Measurements from ENCODE around the gene RAB26. TPM values are rescaled to one million over a fixed set of nuclear protein-coding genes. Genes with fewer than 3 reads are reported as not detected.

RAB26 gene
- total RNA-seq, 2 donors from 2014 or later = 0.80 TPM; not detected in 1

DNA sequence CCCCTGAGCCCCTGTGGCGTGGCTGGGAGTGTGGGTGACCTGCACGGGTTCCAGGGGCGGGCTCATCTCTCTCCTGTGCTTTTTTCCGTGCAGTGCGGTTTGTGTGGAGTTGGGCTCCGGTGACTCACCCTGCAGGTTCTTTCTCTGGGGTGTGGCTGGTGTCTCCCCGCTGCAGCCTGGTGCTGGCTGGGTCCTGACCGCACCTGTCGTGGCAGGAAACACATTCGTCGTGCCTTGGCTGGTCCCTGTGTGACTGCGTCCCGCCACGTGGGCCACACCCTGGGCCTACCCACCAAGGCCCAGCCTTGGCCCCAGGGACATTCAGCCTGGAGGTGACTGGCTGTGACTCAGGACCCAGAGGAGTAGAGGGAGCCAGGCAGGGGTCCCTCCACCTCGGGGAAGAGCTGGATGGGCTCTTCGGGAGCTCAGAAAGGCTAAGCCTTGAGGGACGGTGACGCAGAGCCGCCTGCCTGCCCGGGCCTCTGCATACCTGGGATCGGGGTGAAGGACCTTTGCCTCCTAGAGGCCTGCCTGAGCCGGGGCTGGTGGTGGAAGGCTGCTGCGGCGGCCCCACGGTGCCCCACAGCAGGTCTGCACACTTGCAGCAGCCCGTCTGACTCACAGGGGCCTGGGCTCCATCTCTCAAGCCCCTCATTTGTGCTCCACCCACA lies 14.9 kb downstream of the RAB26 start:
- H3K36me3 Mint-ChIP-seq = peaks cover 0 to 19% of the 10 kb centered on the region in 2 donors
- H3K9me3 Mint-ChIP-seq = no peaks in the 10 kb centered on the region
- no peak overlapping the region for H3K27ac Mint-ChIP-seq
- ATAC-seq (peak in 1 of 2 donors; percentile 52), DNase-seq (ENCODE audit: low spot score in 2 of 2) (no peak)

- ATAC-seq (no peak), DNase-seq (ENCODE audit: low spot score in 2 of 2) (no peak)
- Mint-ChIP-seq H3K9me3 (no peaks in the 10 kb centered on the region), H3K36me3 (peaks cover 0 to 19% of the 10 kb centered on the region in 2 donors), H3K27ac (peak overlapping the region in 1 of 2 donors; percentile 87)
Observed at GRCh38 chr16:2165861-2166260, 17.4 kb downstream of the RAB26 start.

DNA sequence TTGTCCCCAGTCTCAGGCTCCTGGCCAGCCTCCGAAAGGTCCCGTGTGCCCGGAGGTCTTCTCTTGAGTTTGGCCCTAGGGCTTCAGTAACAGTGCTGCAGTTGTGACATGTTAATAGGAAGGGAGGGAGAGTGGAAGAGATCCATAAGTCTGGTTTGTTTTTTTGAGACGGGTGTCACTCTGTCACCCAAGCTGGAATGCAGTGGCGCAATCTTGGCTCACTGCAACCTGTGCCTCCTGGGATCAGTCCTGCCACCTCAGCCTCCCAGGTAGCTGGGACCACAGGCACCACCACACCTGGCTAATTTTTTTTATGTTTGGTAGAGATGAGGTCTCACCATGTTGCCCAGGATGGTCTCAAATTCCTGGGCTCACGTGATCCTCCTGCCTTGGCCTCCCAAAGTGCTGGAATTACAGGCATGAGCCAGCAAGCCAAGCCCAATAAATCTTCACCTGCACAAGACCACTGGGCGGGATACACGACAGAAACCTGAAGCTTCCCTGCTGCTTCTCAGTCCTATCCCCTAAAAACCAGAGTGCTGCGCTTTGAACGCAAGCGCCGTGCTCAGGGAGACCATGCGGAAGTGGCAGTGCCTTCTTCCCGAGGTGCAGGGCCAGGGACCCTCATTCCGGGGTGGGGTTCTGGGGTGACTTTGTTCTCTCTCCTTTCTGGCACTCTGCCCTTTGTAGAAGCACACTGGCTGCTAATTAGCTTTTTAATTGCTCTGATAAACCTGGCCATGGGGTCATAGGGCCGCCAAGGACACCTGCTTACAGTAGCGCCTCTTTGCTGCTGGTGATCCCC lies 18.0 kb downstream of the RAB26 start:
- H3K9me3 Mint-ChIP-seq = no peaks in the 10 kb centered on the region
- DNase-seq (ENCODE audit: low spot score in 2 of 2) (no peak), ATAC-seq (no peak)
- peaks cover 0 to 19% of the 10 kb centered on the region in 2 donors for H3K36me3 Mint-ChIP-seq
- peak overlapping the region in 1 of 2 donors; percentile 87 for H3K27ac Mint-ChIP-seq

GRCh38 chr16:2167068-2167638 lies 18.7 kb downstream of the RAB26 start:
- no peak for ATAC-seq
- peak overlapping the region in 1 of 2 donors; percentile 84 for H3K27ac Mint-ChIP-seq
- no peaks in the 10 kb centered on the region for H3K9me3 Mint-ChIP-seq
- H3K36me3 Mint-ChIP-seq = peaks cover 0 to 19% of the 10 kb centered on the region in 2 donors
- no peak for DNase-seq (ENCODE audit: low spot score in 2 of 2)

GRCh38 chr16:2170080-2170479 lies 21.7 kb downstream of the RAB26 start:
- no peak overlapping the region for H3K27ac Mint-ChIP-seq
- DNase-seq (ENCODE audit: low spot score in 2 of 2) = no peak
- no peaks in the 10 kb centered on the region for H3K9me3 Mint-ChIP-seq
- ATAC-seq = no peak
- H3K36me3 Mint-ChIP-seq = peaks cover 0 to 7% of the 10 kb centered on the region in 2 donors

DNA sequence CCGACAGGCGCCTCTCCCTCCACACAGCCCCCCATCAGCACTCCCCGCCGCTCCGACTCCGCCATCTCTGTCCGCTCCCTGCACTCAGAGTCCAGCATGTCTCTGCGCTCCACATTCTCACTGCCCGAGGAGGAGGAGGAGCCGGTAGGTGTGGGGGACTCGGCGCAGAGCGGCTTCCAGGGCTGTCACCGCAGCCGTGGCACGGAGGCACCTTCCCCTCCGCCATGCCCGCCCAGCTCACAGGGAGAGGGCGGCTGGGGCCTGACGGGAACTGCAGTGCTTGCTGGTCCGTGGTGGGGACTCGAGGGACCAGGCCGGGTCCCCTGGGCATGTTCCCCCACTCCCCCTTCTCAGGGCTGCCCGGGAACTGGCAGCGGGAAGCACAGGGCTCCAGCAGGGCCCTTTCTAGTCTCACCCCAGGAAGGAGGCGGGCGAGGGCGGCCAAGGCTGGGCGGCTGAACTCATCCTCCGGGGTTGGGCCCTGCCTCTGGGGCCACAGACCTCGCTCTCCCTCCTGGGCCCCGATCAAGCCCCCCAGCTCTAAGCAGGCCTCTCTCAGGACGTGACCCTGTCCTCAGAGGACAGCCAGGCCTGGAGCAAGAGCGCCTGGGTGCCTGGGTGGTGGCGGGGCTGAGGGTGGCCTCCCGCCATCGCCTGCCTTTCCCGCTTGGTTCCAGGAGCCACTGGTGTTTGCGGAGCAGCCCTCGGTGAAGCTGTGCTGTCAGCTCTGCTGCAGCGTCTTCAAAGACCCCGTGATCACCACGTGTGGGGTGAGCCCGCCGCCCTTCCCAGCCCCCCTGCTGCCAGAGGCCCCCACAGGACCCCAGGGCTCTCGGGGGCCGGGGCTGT lies 22.4 kb downstream of the RAB26 start:
- no peaks in the 10 kb centered on the region for H3K9me3 Mint-ChIP-seq
- H3K36me3 Mint-ChIP-seq = peaks cover 0 to 5% of the 10 kb centered on the region in 2 donors

DNA sequence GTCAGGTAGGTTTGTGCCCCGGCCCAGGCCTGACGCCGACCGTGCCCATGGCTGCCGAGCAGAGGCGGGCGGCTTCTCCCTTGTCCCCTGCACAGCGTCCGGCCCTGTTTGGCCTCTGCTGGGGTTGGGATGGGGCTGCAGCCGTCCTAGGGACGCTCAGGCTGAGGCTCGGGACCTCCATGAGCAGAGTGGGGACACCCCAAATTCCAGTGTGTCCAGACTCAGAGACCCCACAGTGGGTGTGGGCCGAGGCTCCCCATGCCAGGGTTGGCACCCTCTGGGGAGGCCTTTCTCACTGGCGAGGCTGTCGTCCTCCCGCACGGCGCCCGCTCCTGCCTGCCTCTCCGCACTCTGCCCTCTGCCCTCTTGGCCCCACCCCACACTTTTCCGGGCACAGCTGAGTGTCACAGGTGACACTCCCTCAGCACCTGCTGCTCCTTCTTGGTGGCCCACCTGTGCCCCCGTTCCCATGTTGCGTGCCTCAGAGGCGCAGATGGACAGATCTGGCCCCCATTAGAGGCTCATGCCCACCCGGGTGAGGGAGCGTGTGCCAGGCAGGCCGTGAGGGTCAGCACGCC lies 23.3 kb downstream of the RAB26 start:
- no peak for DNase-seq (ENCODE audit: low spot score in 2 of 2)
- no peak overlapping the region for H3K27ac Mint-ChIP-seq
- ATAC-seq = no peak
- H3K9me3 Mint-ChIP-seq = no peaks in the 10 kb centered on the region
- no peaks in the 10 kb centered on the region for H3K36me3 Mint-ChIP-seq

More for the DNA sequence above, 22.4 kb downstream of the RAB26 start:
- DNase-seq (ENCODE audit: low spot score in 2 of 2) (no peak), ATAC-seq (no peak)
- H3K27ac Mint-ChIP-seq = no peak overlapping the region

DNA sequence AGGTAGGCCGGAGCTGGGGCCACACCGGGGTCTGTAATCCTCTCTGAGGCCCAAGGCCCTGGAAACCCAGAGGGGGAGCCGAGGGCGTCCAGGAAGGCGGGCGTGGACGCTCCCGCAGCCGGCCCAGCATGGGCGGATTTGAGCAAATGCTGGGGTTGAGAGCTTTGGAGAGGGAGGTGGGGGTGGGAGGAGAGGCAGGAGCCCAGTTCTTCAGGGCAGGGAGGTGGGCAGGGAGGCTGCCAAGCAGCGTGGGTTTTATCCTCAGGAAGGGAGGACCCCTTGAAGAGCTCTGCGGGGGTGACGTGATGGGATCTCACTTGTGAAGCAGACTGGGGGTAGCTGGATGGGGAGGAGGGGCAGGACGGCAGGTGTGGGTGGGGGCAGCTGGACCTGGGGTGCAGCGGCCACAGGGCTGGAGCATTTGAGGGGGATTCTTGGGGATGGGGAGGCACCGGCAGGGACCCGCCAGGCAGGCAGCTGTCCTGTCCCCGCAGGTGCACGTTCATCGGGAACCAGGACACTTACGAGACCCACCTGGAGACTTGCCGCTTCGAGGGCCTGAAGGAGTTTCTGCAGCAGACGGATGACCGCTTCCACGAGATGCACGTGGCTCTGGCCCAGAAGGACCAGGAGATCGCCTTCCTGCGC lies 24.4 kb downstream of the RAB26 start:
- H3K27ac Mint-ChIP-seq = no peak overlapping the region
- H3K9me3 Mint-ChIP-seq = no peaks in the 10 kb centered on the region
- DNase-seq (ENCODE audit: low spot score in 2 of 2) = no peak
- ATAC-seq = no peak
- no peaks in the 10 kb centered on the region for H3K36me3 Mint-ChIP-seq

GRCh38 chr16:2173366-2173765 lies 24.9 kb downstream of the RAB26 start:
- DNase-seq (ENCODE audit: low spot score in 2 of 2) (no peak), ATAC-seq (no peak)
- Mint-ChIP-seq H3K9me3 (no peaks in the 10 kb centered on the region), H3K27ac (no peak overlapping the region), H3K36me3 (no peaks in the 10 kb centered on the region)

DNA sequence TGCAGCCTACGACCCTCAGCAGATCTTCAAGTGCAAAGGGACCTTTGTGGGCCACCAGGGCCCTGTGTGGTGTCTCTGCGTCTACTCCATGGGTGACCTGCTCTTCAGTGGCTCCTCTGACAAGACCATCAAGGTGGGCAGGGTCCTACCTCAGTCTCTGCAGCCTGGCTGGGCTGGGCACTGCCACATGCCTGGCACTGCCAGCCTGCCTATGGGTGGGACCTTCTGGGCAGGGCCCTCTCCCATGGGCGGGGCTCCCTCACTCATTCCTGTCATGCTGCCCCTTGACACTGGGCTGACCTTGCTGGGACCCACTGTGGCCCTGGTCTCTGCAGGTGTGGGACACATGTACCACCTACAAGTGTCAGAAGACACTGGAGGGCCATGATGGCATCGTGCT lies 25.5 kb downstream of the RAB26 start:
- H3K27ac Mint-ChIP-seq = peak overlapping the region in 1 of 2 donors; percentile 14
- ATAC-seq = no peak
- DNase-seq (ENCODE audit: low spot score in 2 of 2) = no peak
- H3K9me3 Mint-ChIP-seq = no peaks in the 10 kb centered on the region
- H3K36me3 Mint-ChIP-seq = no peaks in the 10 kb centered on the region

GRCh38 chr16:2174396-2175131 lies 26.1 kb downstream of the RAB26 start:
- no peaks in the 10 kb centered on the region for H3K36me3 Mint-ChIP-seq
- ATAC-seq = no peak
- no peaks in the 10 kb centered on the region for H3K9me3 Mint-ChIP-seq
- H3K27ac Mint-ChIP-seq = no peak overlapping the region
- no peak for DNase-seq (ENCODE audit: low spot score in 2 of 2)

- Mint-ChIP-seq H3K9me3 (no peaks in the 10 kb centered on the region), H3K36me3 (no peaks in the 10 kb centered on the region), H3K27ac (no peak overlapping the region)
- ATAC-seq (no peak), DNase-seq (ENCODE audit: low spot score in 2 of 2) (no peak)
Observed at GRCh38 chr16:2175454-2175853, 27.0 kb downstream of the RAB26 start.

- Mint-ChIP-seq H3K27ac (no peak overlapping the region), H3K9me3 (no peaks in the 10 kb centered on the region), H3K36me3 (no peaks in the 10 kb centered on the region)
- no peak for ATAC-seq
- DNase-seq (ENCODE audit: low spot score in 2 of 2) = no peak
Observed at GRCh38 chr16:2176047-2176446, 27.6 kb downstream of the RAB26 start.

DNA sequence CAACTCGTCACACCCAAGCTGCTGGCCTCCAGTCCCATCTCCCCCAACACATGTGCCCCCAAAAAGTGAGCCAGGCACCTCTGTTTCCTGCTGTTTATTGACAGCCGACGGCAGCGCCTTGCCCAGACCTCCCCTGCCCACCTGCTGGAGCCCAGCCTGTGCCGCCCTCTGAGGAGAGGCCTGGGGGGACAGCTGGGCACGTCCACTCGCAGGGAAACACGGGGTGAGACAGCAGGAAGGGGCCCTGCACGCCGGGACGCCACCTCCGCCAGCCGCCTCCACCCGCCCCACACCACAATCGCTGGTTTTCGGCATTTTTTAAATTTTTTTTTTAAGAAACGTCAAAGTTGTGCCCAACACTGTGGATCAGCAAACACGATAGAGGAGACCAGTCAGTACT lies 28.7 kb downstream of the RAB26 start:
- no peak for DNase-seq (ENCODE audit: low spot score in 2 of 2)
- H3K36me3 Mint-ChIP-seq = no peaks in the 10 kb centered on the region
- no peak overlapping the region for H3K27ac Mint-ChIP-seq
- no peaks in the 10 kb centered on the region for H3K9me3 Mint-ChIP-seq
- ATAC-seq = no peak

GRCh38 chr16:2177561-2177960 lies 29.1 kb downstream of the RAB26 start:
- ATAC-seq = no peak

More at GRCh38 chr16:2177561-2177960, 29.1 kb downstream of the RAB26 start:
- DNase-seq (ENCODE audit: low spot score in 2 of 2) = no peak
- no peak overlapping the region for H3K27ac Mint-ChIP-seq
- H3K36me3 Mint-ChIP-seq = no peaks in the 10 kb centered on the region
- no peaks in the 10 kb centered on the region for H3K9me3 Mint-ChIP-seq

All from activated naive CD4-positive, alpha-beta T cell treated with anti-CD3 and anti-CD28 coated beads, Interleukin-2, amount 50 U/mL, for 72 hours (primary cell).